ENCODE measurements around the gene YDJC. TPM values are rescaled to one million over a fixed set of nuclear protein-coding genes. Genes with fewer than 3 reads are reported as not detected.

The YDJC gene
- total and polyA plus RNA-seq, 9 of the 15 experiments (the other 6 are each of a cell fraction or from before 2014, with no cell fraction given): 13.5 to 871 (median 164) TPM

DNA sequence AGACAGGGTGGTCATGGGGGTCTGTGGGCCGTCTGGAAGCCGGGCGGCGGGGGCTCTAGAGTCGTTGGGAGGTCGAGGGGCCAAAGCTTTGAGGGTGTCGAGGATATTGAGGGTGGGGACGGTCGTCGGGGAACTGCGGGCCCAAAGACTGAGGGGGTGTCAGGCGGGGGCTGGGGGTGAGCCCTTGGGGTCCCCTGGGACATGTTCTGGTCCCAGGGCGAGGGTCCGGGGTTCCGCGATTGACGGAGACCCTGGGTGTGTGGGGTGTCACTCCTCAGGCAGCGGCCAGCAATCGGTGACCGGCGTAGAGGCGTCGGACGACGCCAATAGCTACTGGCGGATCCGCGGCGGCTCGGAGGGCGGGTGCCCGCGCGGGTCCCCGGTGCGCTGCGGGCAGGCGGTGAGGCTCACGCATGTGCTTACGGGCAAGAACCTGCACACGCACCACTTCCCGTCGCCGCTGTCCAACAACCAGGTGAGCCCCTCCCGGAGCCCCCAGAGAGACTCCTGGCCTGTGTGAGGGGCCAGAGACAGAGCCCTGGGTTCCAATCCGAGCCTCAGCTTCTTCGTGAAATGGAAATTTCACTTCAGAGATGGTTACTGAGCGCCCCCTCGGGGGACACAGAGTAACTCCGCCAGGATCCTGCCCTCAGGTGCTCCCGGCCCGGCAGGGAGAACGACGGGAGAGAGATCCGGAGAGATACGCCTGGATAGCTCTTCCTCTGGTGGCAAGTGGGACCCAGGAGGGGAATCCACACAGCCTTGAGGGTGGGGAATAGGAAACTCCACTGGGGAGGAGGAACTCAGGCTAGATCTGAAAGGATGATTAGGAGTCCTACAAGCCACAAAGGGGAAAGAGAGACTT is 13.0 kb upstream of the YDJC start (continued):
- 0 out of 2 replicates have a peak, but pooled peaks have one; percentile 50 for TF ChIP-seq SMAD2 (IDR thresholded peaks at IDR 0.05; ENCODE audit: low read depth, low read length)
- no peak for TF ChIP-seq GABPB1 (CRISPR knock-in tag; IDR thresholded peaks at IDR 0.05)
- peak in 1 of 2 experiments; percentile 69; a peak in 2 of 4 replicates for TF ChIP-seq ETV6 (IDR thresholded peaks at IDR 0.05; ENCODE audit: borderline replicate concordance in 1 of 2, low read depth in 2 of 2, low read length in 1 of 2)
- no peak for TF ChIP-seq ETV6 (CRISPR knock-in tag; IDR thresholded peaks at IDR 0.05; ENCODE audit: borderline replicate concordance)
- TF ChIP-seq, protein P1, sequence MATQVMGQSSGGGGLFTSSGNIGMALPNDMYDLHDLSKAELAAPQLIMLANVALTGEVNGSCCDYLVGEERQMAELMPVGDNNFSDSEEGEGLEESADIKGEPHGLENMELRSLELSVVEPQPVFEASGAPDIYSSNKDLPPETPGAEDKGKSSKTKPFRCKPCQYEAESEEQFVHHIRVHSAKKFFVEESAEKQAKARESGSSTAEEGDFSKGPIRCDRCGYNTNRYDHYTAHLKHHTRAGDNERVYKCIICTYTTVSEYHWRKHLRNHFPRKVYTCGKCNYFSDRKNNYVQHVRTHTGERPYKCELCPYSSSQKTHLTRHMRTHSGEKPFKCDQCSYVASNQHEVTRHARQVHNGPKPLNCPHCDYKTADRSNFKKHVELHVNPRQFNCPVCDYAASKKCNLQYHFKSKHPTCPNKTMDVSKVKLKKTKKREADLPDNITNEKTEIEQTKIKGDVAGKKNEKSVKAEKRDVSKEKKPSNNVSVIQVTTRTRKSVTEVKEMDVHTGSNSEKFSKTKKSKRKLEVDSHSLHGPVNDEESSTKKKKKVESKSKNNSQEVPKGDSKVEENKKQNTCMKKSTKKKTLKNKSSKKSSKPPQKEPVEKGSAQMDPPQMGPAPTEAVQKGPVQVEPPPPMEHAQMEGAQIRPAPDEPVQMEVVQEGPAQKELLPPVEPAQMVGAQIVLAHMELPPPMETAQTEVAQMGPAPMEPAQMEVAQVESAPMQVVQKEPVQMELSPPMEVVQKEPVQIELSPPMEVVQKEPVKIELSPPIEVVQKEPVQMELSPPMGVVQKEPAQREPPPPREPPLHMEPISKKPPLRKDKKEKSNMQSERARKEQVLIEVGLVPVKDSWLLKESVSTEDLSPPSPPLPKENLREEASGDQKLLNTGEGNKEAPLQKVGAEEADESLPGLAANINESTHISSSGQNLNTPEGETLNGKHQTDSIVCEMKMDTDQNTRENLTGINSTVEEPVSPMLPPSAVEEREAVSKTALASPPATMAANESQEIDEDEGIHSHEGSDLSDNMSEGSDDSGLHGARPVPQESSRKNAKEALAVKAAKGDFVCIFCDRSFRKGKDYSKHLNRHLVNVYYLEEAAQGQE (IDR thresholded peaks at IDR 0.05; ENCODE audit: borderline replicate concordance): no peak
- TF ChIP-seq, protein P1 (CRISPR knock-in tag; IDR thresholded peaks at IDR 0.05; ENCODE audit: low read depth): no peak
- no peak for TF ChIP-seq ZNF668 (CRISPR knock-in tag; IDR thresholded peaks at IDR 0.05)
- TF ChIP-seq, protein P2, sequence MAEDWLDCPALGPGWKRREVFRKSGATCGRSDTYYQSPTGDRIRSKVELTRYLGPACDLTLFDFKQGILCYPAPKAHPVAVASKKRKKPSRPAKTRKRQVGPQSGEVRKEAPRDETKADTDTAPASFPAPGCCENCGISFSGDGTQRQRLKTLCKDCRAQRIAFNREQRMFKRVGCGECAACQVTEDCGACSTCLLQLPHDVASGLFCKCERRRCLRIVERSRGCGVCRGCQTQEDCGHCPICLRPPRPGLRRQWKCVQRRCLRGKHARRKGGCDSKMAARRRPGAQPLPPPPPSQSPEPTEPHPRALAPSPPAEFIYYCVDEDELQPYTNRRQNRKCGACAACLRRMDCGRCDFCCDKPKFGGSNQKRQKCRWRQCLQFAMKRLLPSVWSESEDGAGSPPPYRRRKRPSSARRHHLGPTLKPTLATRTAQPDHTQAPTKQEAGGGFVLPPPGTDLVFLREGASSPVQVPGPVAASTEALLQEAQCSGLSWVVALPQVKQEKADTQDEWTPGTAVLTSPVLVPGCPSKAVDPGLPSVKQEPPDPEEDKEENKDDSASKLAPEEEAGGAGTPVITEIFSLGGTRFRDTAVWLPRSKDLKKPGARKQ (CRISPR knock-in tag; IDR thresholded peaks at IDR 0.05): no peak
- TF ChIP-seq RFX5 (IDR thresholded peaks at IDR 0.05; ENCODE audit: low read depth, low read length): peak; percentile 62; the same call in 1 of the 2 replicates
- TF ChIP-seq, protein P3, sequence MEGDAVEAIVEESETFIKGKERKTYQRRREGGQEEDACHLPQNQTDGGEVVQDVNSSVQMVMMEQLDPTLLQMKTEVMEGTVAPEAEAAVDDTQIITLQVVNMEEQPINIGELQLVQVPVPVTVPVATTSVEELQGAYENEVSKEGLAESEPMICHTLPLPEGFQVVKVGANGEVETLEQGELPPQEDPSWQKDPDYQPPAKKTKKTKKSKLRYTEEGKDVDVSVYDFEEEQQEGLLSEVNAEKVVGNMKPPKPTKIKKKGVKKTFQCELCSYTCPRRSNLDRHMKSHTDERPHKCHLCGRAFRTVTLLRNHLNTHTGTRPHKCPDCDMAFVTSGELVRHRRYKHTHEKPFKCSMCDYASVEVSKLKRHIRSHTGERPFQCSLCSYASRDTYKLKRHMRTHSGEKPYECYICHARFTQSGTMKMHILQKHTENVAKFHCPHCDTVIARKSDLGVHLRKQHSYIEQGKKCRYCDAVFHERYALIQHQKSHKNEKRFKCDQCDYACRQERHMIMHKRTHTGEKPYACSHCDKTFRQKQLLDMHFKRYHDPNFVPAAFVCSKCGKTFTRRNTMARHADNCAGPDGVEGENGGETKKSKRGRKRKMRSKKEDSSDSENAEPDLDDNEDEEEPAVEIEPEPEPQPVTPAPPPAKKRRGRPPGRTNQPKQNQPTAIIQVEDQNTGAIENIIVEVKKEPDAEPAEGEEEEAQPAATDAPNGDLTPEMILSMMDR (IDR thresholded peaks at IDR 0.05 in 2 of 3, conservative IDR thresholded peaks at IDR 0.05 in 1 of 3; ENCODE audit: insufficient read depth in 2 of 3, low read depth in 1 of 3, low read length in 3 of 3): peak in 2 of 3 experiments; percentile 99 to 100; a peak in 4 of 6 replicates
- no peak for TF ChIP-seq NCOA2 (IDR thresholded peaks at IDR 0.05; ENCODE audit: partially characterized antibody in 2 of 2)
- TF ChIP-seq HNRNPL (IDR thresholded peaks at IDR 0.05; ENCODE audit: low read depth, low read length): no peak
- TF ChIP-seq, protein P4, sequence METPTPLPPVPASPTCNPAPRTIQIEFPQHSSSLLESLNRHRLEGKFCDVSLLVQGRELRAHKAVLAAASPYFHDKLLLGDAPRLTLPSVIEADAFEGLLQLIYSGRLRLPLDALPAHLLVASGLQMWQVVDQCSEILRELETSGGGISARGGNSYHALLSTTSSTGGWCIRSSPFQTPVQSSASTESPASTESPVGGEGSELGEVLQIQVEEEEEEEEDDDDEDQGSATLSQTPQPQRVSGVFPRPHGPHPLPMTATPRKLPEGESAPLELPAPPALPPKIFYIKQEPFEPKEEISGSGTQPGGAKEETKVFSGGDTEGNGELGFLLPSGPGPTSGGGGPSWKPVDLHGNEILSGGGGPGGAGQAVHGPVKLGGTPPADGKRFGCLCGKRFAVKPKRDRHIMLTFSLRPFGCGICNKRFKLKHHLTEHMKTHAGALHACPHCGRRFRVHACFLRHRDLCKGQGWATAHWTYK (CRISPR knock-in tag; IDR thresholded peaks at IDR 0.05): no peak

Measured in K562 (cell line).